HG03432 (cell line): ENCODE measurements around the gene CCNA1.

Experiments used
- ATAC-seq: cut with Tn5 transposase; IDR thresholded peaks from one replicate; pipeline ENCODE4 v1.9.1; 2021; ENCODE audit warnings: mild to moderate bottlenecking, moderate library complexity; ENCODE audit not compliant: unreplicated experiment

The CCNA1 gene

DNA sequence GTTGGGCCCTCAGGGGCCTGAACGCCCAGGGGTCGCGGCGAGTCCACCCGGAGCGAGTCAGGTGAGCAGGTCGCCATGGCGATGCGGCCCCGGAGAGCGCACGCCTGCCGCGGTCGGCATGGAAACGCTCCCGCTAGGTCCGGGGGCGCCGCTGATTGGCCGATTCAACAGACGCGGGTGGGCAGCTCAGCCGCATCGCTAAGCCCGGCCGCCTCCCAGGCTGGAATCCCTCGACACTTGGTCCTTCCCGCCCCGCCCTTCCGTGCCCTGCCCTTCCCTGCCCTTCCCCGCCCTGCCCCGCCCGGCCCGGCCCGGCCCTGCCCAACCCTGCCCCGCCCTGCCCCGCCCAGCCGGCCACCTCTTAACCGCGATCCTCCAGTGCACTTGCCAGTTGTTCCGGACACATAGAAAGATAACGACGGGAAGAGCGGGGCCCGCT, at the start of gene CCNA1:
Gene CCNA1 (plus strand): TSS at position 390 of the 439 bp plus-strand sequence. CDS start 562 bp downstream, outside the sequence.
- ATAC-seq, result peak; percentile 74

DNA sequence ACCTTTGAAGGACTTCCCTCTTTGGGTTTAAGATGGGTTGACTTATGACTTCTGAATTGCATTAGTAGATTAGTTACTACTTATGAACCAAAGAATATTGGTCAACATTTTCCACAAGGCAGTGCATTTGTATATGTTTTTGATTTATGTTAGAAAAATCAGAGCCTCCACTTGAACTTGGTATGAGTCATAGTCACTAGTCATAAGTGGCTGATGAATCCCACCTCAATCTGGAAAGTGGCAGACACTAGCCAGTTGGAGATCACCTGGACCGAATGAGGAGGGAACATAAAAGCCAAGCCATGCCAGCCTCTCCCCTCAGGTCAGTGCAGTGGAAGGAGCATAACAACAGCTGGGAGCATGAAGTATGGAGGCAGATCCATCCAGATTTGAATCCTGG, 46.8 kb upstream of the CCNA1 start:
- ATAC-seq, result no peak

DNA sequence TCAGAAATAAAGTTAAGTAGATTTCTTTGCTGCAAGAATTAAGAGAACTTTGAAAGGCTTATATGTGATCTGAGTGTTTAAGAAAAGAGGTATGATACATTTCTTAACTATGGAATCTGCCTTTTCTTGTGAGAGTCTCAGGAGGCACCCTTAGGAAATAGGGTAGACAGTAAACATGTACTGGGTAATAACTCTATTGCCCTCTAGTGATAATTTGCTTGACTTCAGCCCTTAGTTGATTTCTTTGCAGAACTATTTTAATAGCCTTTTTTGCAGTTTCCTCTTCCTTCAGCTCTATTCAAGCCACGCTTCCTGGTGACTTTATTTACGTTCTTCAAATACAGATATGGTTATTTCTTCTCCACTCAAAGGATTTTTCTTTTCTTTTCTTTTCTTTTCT, 37.0 kb upstream of the CCNA1 start:
- peak; percentile 70 for ATAC-seq

DNA sequence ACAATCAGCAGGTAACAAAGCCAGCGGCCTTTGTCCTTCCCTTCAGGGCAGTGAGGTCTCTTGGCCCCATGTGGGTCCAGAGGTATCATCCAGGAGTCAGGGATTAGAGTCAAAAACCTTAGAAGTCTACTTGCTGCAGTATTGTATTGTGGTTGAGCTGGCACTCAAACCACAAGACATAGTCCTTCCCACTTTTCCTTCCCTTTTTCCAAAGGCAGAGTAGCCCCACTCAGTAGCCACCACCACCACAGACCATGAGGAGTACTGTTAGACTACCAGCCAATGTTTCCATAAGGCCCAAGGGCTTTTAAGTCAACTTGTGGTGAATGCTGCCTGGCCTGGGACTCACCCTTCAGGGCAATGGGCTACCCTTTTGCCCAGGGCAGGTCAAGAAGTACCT, 27.1 kb upstream of the CCNA1 start:
- no peak for ATAC-seq

DNA sequence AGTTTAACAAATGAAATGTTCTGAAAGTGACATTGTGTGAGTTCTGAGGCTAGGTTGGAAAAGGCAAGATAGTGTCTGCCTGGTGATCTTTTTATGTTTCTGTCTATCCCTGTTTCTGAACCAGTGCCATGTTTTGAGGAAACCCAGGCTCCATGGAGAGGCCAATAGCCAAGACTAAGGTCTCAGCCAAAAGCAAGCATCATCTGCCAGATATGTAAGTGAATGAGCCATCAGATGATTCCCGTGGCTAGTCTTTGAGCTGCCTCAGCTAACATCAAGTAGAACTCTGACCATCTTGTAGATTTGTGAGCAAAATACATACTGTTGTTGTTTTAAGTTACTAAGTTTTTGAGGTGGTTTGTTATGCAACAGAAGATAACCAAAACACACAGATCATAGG, 19.6 kb upstream of the CCNA1 start:
- ATAC-seq, result no peak

DNA sequence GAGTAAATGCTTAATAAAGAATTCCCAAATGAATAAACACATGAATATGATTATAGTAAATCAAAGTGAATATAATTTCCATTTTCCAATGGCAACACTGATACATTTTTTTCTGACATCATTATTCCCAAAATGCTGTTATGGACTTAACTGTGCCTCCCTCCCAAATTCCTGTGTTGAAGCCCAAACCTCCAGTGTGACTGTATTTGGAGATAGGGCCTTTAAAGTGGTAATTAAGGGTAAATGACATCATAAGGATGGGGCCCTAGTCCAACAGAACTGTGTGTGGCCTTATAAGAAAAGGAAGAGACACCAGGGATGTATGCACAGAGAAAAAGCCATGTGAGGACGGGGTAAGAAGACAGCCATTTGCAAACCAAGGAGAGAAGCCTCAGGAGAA, 19.1 kb upstream of the CCNA1 start:
- ATAC-seq, result no peak

DNA sequence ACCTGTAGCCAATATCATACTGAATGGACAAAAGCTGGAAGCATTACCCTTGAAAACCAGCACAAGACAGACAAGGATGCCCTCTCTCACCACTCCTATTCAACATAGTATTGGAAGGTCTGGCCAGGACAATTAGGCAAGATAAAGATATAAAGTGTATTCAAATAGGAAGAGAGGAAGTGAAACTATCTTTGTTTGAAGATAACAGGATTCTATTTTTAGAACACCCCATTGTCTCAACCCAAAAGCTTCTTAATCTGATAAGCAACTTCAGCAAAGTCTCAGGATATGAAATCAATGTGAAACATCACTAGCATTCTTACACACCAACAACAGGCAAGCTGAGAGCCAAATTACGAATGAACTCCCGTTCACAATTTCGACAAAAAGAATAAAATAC, 17.8 kb upstream of the CCNA1 start:
- ATAC-seq, result no peak

DNA sequence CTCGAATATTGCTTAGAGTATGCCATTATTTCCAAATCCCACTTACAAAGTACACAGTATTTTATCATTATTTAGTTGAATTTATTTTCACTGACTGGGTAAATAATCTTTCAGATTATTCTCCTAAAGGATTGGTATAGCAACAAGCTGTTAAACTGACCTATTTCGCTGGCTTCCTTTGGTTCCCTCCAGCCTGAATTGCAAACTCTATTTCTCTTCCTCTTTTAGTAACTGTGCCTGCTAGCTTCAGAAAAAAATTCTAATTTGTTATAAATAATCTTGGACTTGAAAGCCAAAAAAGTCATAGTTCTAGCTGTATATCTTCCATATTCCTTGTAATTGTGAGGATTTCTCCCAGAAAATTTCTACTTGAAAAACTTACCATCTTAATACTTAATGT, 15.0 kb upstream of the CCNA1 start:
- ATAC-seq, result no peak

DNA sequence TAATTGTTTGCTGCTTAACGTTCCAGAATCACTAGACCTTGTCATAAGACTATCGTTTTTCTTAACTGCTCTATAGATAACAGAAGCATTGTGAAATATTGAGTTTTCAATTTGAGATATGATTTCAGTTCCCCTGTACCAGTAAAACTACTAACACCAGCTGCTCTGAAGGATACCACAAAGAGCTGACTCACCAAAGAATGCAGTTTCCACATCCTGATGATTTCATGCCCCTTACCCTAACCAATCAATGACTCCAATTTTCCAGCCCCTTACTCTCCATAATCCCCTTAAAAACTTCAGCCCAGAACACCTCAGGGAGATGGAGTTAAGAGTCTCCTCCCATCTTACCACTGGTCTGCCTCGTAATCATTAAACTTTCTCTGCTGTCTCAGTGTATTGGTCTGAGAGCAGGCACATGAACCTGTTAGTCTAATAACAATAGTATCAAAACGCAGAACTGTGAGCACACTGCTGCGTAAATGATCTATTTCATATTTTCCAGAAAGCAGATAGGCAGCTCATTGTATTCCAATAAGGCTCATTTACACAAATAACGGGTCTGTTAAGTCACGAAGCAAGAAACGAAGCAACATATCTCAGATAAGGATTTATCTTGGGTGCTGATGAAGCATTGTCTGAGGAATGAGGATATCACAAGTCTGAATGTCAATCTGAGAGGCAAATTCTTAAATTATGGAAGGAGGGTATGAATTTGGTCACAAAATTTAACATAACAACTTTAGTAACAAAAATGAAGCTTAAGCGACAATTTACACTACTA, 14.1 kb upstream of the CCNA1 start:
- peak; percentile 94 for ATAC-seq

DNA sequence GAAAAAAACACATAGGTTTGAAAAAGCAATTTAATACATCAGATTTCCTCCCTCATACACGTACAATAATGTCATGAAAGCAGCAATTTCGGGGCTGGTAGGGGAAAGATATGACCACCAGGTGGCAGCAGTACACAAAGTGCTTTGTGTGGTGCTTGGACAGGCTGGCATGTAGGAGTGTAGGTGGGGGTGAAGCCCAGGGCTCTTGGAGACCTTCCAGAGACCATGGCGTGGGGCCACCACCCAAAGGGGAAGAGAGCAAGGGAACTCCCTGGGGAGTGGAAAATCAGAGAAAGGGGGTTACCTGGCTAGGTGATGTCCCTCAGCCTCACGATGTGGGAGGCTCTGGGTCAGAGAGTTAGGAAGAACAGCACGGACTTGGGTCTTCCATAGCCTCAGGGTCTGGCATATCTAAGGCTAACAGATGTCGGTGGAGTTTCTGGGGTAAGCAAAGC, 11.8 kb upstream of the CCNA1 start:
- ATAC-seq, result peak; percentile 70

DNA sequence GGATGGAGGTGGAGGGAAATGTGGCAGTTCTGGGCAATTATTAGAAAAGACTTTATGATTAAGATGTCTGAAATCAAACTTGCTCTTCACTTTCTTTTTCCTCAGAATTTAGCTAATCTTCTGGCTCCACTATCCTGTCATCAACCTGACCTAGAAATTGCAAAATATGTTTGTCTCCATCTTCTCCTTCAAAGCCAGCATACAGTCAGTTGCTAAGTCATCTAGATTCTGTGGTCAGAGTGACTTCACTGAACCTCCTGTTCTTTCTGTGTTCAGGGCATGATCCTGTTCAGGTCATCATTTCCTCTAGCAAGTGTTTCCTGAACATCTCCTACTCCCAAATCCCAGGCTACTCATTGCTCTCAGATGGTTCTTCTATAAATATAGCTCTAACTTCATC, 10.8 kb upstream of the CCNA1 start:
- ATAC-seq, result no peak

DNA sequence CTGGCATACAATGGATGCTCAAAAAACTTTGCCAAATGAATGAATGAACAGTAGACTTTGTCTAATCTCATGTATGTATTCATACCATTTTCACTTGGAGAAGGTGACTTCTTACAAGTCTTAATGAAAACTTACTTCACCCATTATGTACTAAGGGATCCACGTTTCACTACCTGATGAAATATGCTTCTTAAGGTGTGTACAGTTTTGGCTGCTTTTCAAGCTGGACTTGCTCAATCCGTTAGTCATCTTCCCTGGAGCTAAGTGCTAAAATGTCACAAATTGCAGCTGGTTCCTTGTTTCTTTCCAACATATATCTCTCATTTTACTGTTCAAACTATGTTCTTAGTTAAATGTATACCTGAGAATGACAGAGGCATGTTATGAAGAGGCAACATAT, 4.2 kb upstream of the CCNA1 start:
- ATAC-seq, result no peak

DNA sequence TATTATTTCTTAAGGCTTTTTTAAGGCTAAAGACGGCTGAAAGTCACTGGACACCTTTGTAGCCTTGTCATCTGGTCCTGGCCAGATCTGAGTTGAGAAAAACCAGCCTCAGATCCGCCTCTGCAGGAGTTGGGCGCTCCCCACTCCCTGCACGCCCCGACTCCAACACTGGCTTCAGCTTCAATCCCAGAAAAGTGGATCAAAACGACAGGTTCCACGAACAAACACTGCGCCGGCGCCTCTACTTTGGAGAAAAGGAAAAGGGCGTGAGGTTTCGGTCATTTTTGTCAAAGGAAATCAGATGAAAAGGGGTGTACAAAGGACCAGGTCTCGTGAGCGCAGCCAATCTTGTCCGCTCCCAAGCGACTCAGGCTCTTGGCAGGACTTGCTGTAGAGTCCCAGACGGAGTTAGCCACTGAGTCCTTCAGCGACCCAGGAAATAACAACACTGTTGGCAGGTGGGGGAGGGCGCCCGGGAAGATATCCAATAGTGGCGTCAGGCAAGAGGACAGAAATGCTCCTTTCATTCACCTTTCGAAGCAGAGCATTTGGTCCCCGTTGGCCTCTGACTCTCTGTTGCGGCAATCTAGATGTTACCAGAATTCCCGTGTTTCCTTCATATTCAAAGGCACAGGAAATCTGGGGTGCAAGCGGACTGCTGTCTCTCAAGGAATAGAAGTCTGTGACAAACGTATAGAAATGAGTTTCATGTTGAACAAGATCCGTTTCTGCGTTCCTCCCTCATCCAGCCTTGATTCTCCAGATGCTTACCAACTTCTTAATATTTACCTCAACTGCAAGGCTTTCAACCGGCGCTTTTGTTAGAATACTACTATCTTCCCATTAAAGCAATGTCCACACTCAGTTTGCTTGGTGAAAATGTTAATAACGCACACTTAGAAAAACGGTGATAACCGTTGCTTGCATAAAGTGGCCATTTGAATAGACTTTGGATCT, 1.8 kb upstream of the CCNA1 start:
- ATAC-seq, result no peak

DNA sequence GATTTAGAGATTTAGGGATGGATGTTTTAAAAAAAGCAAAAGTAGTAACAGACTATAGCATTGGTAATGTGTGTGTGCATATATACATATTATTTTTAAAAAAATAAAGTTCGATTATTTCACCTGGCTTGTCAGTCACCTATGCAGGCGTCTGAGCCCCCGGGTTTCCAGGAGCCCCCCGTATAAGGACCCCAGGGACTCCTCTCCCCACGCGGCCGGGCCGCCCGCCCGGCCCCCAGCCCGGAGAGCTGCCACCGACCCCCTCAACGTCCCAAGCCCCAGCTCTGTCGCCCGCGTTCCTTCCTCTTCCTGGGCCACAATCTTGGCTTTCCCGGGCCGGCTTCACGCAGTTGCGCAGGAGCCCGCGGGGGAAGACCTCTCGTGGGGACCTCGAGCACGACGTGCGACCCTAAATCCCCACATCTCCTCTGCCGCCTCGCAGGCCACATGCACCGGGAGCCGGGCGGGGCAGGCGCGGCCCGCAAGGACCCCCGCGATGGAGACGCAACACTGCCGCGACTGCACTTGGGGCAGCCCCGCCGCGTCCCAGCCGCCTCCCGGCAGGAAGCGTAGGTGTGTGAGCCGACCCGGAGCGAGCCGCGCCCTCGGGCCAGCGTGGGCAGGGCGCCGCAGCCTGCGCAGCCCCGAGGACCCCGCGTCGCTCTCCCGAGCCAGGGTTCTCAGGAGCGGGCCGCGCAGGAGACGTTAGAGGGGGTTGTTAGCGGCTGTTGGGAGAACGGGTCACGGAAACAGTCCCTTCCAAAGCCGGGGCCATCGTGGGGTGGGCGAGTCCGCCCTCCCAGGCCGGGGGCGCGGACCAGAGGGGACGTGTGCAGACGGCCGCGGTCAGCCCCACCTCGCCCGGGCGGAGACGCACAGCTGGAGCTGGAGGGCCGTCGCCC, 840 bp upstream of the CCNA1 start:
- peak; percentile 50 for ATAC-seq

DNA sequence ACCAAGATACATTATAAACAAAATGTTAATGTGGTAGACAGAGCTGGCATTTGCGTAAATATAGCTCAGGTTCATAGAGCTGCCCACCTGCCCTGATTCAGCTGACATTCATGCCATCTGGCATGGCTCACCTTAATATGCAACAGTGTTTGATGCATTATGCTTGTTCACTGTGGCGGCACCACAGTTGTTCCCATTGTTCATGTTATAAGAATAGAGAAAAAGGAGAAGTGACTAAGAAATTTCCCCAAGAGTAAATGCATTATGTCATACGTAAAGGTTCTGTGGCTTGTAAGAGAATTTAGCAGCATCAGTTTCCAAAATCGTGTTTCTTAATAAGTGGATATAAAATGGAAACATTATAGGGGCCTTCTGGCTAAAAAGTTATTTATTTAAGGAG, 4.5 kb downstream of the CCNA1 start:
- ATAC-seq, result peak; percentile 45

DNA sequence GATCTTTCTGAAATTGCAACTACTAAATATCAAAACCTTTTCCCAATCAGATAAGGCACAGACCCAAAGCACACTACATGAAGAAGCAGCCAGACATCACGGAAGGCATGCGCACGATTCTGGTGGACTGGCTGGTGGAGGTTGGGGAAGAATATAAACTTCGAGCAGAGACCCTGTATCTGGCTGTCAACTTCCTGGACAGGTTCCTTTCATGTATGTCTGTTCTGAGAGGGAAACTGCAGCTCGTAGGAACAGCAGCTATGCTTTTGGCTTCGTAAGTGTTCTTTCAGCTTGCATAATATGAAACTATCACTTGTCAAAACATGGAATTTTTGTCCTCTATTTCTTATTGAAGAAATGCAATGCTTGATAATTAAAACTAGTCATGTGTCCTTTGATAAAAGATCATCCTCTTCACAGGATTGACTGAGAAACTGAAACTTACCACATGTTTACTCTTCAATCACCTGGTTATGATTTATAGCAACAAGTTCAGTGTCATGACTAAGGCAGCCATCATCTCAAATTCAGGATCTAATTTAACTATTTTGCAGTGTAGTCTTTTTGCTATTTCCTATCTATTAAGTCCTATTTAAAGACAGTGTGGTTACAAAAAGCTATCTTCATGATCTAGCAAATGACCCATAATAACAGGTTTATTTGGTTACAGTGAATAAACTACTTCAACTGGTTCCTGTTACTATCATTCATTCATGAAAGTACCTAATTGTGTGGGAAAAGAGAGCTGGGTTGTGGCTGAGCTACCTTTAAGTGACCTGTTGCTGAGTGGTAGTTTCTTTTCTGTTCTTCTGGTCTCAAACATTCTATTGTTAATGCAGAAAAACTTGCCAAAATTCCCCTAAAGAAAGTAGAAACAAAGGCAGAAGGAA, 6.5 kb downstream of the CCNA1 start:
- ATAC-seq, result no peak

DNA sequence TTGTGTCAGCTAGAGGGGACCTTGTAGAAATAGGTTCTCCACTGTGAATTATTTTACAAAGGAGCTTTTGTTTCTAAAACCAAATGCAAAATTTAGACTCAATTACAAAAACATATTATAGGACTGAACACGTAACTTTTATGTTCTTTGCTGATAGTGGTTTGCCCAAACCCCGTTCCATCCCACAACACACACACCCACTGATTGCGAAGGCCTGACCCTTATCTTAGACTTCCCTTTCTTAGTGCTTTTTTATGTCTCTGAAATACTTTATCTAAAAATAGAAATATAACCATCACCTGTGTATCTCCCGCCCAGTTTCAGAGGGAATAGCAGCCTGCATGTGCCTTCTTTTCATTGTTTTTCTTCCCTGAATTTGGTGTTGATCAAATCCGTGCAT, 13.0 kb downstream of the CCNA1 start:
- ATAC-seq, result no peak

DNA sequence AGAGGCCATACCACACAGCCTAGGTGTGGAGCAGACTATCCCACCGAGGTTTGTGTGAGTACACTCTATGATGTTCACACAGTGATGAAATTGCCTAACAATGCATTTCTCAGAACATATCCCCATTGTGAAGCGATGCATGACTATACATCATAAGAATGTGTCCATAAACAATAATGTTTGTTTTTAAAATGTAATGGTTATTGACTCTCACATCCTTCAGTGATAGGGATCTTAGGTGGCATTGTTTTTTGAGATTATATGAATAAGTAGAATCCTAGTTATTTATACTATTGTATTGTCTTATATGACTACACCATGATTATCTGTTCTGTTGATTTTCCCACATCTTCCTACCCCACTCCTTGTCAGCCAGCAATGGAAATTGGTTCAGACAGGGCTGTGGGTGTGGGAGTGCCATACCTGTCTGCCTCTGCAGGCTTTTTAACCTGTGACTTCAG, 13.6 kb downstream of the CCNA1 start:
- ATAC-seq, result no peak

DNA sequence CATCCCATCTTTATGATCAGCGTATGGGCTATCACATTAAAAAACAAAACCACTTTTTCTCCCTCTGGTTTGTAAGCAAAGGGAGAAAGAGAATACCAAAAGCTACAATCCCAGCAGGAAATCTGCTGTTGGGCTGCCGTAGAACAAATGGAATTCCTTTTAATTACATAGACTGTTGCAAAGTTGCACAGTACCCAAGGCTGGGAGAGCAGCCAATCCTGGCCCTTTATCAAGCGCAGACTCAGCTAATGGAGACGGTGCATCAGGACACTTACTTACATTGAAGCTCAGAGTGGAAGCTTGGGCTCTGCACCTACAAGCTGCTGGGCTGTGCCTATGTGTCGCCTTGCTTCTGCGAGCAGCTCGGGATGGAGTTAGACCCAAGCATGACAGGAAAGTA, 15.2 kb downstream of the CCNA1 start:
- ATAC-seq, result no peak

DNA sequence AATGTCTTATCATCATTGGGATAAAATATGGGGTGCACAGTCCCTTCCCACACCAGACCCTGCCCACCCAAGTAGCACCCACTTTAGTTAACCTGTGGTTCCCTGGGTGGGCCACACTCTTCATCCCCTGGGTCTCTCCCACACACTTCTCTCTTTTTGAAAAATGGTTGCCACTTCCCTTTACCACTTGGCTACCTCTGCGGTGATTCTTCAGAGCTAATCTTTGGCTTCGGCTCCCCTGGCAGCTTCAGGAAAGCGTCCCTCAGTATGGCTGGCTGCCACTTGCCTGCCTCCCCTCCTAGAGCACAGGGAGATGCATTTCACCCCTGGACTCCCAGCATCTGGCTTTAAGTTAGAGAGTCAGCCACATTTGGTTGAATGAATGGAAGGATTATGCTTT, 18.2 kb downstream of the CCNA1 start:
- ATAC-seq, result no peak
